K562 (cell line): ENCODE measurements around the gene ZSCAN2.

Source experiments
- TAF1 ChIP-seq: IDR thresholded peaks from 2 replicates; pipeline ENCODE4 v1.6.1; 2011; ENCODE audit warnings: mild to moderate bottlenecking, low read length, moderate library complexity; ENCODE audit not compliant: insufficient read depth, control insufficient read depth, severe bottlenecking; ENCODE audit errors: extremely low read depth
- TGIF2 ChIP-seq: sonication (generic); formaldehyde crosslinking; IDR thresholded peaks from 2 replicates; pipeline ENCODE4 v1.8.1; 2022; ENCODE audit warnings: mild to moderate bottlenecking, missing genetic modification reagents, moderate library complexity

DNA sequence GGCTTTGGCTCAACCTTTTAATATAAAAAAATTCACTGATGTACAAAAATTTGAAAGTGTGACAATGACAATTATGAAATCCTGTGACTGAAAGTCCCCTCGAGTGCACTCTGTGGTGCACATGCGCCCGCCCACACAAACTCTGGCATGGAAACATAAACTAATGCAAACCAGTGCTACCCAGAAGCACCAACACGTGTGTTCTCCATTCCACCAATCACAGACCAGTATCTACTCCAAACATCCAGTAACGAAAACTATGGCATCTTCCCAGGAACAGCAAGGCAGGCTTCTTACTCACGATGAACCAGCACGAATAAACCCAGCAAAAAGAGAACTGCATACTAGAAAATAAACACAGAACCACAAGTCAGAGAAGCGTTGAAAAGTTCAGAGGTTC is 68.9 kb downstream of the ZSCAN2 start:
- TF ChIP-seq TAF1 = no peak
- TF ChIP-seq TGIF2 (CRISPR knock-in tag) = no peak
